ENCODE measurements around the gene UNC119B.

UNC119B gene

DNA sequence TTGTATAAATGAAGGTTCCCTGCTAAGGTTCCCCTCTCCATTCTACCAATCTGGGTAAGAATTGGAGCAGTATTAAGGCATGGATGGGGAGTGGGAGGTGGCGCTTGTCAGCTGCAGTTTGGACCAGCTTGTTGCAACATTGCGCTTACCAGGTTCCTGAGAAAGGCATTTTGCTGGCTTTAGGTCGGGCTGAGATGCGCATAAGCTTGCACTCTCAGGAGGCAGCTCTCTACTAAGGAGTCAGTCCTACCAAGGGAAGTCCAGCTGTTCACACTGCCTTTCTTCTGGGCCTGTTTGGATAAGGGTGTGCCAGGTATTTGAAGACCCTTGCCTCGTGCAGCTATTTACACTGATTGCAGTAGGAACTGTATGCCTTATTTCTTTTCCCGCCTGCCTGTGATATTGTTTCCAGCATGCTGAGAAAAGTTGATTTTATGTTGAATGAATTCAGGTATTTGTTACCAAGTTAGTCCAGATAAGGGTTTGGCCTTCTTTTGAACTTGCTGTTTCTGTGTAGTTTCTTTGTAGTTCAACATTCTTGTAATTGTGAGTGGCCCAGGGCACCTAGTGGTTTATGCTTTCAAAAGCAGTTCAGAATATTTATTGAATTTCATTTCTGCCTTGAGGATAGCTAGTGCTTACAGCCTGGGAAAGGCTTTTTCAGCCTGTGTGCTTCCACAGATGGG lies 20.7 kb upstream of the UNC119B start:
- no peak overlapping the region for H3K4me3 ChIP-seq (ENCODE audit: low read depth, low read length)
- TF ChIP-seq, protein P1, sequence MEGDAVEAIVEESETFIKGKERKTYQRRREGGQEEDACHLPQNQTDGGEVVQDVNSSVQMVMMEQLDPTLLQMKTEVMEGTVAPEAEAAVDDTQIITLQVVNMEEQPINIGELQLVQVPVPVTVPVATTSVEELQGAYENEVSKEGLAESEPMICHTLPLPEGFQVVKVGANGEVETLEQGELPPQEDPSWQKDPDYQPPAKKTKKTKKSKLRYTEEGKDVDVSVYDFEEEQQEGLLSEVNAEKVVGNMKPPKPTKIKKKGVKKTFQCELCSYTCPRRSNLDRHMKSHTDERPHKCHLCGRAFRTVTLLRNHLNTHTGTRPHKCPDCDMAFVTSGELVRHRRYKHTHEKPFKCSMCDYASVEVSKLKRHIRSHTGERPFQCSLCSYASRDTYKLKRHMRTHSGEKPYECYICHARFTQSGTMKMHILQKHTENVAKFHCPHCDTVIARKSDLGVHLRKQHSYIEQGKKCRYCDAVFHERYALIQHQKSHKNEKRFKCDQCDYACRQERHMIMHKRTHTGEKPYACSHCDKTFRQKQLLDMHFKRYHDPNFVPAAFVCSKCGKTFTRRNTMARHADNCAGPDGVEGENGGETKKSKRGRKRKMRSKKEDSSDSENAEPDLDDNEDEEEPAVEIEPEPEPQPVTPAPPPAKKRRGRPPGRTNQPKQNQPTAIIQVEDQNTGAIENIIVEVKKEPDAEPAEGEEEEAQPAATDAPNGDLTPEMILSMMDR (IDR thresholded peaks at IDR 0.05; ENCODE audit: borderline replicate concordance, insufficient read depth, low read depth, low read length), result no peak

DNA sequence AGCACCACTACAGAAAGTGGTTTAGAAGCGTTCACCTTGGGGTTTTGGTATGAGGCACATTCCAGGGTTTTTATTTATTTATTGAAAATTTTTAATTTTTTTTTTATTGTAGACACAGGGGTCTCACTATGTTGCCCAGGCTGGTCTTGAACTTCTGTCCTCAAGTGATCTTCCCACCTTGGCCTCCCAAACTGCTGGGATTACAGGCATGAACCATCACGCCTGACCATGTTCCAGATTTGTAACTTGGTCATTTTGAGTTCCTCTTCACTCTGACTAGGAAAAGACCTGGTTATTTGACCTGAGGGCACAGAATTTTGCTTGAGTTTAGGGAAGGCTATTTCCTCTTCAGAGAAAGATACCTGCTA lies 20.2 kb upstream of the UNC119B start:
- no peak overlapping the region for H3K4me3 ChIP-seq (ENCODE audit: low read depth, low read length)
- TF ChIP-seq, protein P1 (IDR thresholded peaks at IDR 0.05; ENCODE audit: borderline replicate concordance, insufficient read depth, low read depth, low read length), result no peak

DNA sequence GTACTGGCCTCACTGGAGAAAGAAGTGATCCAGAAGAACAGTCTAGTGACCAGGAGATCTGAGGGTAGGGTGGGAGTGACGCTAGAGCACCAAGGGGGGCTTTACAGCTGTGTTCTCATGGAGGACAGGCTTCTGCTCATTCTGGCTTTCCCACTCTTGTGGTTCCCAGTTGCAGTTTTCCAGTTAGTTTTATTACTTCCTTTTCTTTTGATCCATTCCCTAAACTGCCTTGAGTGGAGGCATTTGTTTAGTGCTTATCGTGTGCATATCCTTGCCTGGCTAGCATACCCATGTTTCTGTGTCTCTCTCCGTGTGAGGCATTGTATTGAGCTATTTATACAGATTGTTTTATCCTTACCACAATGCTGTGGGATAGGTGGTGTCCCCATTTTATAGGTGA lies 19.3 kb upstream of the UNC119B start:
- H3K4me3 ChIP-seq (ENCODE audit: low read depth, low read length), result no peak overlapping the region
- TF ChIP-seq, protein P1 (IDR thresholded peaks at IDR 0.05; ENCODE audit: borderline replicate concordance, insufficient read depth, low read depth, low read length), result no peak

DNA sequence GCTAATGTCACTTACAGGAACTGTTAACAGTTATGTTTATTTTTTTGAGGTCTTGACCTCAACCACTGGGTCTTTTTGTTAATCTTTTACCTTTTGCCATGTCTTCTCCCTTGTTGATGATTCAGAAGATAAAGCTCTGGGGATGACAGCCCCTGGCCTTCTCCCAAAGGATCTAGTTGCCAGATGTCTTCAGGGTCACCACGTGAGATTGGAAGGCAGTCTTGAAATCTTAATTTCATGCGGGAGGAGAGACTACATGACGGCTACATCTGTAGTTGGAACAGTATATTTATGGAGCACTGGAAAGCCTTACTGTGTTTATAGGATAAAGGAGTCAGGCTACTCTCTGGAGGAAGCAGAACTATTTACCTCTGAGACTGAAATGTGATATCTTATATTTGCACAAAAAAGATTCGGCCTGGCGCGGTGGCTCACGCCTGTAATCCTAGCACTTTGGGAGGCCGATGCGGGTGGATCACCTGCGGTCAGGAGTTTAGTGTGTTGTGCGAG lies 17.7 kb upstream of the UNC119B start:
- no peak overlapping the region for H3K4me3 ChIP-seq (ENCODE audit: low read depth, low read length)
- TF ChIP-seq, protein P1 (IDR thresholded peaks at IDR 0.05; ENCODE audit: borderline replicate concordance, insufficient read depth, low read depth, low read length), result no peak

DNA sequence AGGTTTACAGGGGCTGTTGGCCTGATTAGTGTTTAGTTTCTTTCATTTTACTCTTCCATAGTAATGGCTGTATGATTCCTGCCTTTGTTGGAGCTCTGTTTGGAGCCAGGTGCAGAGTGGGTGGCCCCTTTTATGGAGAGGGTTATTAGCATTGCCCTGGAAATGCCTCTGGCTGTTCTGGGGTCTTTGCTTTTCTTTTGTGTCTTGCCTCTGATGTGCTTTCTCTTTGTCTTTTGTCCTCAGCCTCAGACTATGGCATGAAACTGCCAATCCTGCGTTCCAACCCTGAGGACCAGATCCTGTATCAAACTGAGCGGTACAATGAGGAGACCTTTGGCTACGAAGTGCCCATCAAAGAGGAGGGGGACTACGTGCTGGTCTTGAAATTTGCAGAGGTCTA lies 16.4 kb upstream of the UNC119B start:
- TF ChIP-seq, protein P1 (IDR thresholded peaks at IDR 0.05; ENCODE audit: borderline replicate concordance, insufficient read depth, low read depth, low read length), result no peak
- no peak overlapping the region for H3K4me3 ChIP-seq (ENCODE audit: low read depth, low read length)

DNA sequence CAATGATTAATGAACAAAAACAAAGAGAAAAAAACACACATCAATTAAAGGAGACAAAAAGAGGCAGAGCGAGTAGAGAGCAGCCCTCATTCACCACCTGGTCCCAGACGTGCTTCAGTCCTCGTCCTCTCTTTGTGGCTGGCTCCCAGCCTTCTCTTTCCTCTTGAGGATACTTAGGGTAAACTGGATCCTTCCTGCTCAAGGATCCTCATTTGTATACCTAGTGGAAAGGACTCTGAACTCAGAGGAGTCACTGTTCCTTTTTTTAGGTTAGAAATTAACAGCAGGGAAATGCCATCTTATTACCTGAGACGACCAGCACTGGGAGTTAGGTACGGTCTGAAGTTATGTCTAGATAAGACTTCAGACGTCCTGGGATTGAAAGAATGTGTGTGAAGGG lies 13.6 kb upstream of the UNC119B start:
- H3K4me3 ChIP-seq (ENCODE audit: low read depth, low read length), result no peak overlapping the region
- TF ChIP-seq, protein P1 (IDR thresholded peaks at IDR 0.05; ENCODE audit: borderline replicate concordance, insufficient read depth, low read depth, low read length), result no peak

DNA sequence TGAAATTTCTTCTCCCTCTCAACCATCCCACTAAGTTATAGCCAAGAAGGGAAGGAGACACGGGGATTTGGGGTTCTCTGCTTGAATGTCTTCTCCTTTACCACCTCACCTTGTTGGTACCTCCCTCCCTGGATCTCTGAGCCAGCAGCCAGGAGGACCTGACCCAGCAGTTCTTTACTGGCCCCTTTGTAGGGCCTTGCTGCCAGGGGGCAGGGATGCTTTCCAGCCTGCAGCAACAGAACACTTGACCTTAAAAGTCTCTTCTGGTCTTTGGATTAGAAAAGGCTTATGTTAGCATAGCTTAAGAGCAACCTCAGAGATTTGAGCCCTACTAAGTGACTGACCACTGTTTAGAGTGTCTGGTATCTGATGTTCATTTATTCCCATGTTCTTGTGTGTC lies 12.9 kb upstream of the UNC119B start:
- TF ChIP-seq, protein P1 (IDR thresholded peaks at IDR 0.05; ENCODE audit: borderline replicate concordance, insufficient read depth, low read depth, low read length), result no peak

More for the DNA sequence above, 12.9 kb upstream of the UNC119B start:
- H3K4me3 ChIP-seq (ENCODE audit: low read depth, low read length), result no peak overlapping the region
